ENCODE measurements around the gene GJA3.
"Not testable (repeated sequence)": the region's sequence is repeated elsewhere in the genome, so short reads cannot be mapped to it uniquely, and the experiment has no call there.

The GJA3 gene

DNA sequence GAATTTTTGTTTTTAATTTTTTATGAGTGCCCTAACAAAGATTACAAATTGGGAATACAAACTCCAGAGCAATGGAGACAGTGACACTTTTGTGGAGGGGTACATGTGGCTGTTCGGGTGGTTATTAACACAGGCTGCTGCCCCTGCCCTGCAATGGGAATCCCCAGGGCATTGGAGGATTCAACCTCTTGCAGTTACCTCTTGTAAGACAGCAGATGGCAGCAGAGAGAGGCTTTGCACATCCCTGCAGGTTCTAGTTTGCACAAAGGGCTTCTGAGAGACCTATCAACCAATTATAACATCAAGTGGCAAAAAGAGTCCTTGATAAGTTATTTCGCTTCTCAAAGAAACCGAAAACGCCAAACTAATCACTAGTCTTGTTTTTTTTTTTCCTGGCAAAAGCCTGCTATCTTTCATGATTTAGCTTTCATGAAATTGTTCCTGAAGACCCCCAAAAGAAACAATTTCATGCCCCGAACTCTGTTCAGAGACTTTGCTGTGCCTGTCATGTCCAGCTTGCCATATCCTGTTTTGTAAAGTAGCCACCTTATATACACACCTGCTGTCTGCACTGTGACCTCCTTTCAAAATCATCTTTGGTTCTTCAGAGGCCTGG, 21.5 kb upstream of the GJA3 start:
- DNase-seq, result peak in 1 of 2 experiments; percentile 70

DNA sequence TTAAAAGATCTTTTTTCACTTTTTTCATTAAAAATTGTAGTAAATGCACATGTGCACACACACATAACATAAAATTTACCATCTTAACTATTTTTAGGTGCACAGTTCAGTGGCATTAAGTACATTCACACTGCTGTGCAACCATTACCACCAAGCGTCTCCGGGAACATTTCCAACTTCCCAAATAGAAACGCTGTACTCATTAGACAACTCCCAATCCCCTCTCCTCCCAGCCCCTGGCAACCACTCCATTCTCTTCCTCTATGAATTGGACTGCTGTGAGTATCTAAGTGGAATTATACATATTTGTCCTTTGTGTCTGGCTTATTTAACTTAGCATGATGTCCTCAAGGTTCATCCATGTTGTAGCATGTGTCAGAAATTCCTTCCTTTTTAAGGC, 20.3 kb upstream of the GJA3 start:
- peak; percentile 14 to 35 for DNase-seq

DNA sequence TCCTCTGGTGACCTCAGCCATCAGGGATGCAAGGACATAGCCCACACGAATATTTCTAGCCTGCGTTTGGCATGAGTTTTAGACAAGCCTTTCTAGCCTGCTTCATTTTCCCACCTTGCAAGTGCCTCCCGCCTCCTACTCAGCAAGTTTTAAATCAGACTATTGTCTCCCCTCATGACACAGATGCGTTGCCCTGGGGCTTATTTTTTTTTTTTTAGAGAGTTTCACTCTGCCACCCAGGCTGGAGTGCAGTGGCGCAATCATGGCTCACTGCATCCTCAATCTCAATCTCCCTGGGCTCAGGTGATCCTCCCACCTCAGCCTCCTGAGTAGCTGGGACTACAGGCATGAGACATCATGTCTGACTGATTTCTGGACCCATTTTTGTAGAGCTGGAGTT, 17.3 kb upstream of the GJA3 start:
- DNase-seq, result no peak

DNA sequence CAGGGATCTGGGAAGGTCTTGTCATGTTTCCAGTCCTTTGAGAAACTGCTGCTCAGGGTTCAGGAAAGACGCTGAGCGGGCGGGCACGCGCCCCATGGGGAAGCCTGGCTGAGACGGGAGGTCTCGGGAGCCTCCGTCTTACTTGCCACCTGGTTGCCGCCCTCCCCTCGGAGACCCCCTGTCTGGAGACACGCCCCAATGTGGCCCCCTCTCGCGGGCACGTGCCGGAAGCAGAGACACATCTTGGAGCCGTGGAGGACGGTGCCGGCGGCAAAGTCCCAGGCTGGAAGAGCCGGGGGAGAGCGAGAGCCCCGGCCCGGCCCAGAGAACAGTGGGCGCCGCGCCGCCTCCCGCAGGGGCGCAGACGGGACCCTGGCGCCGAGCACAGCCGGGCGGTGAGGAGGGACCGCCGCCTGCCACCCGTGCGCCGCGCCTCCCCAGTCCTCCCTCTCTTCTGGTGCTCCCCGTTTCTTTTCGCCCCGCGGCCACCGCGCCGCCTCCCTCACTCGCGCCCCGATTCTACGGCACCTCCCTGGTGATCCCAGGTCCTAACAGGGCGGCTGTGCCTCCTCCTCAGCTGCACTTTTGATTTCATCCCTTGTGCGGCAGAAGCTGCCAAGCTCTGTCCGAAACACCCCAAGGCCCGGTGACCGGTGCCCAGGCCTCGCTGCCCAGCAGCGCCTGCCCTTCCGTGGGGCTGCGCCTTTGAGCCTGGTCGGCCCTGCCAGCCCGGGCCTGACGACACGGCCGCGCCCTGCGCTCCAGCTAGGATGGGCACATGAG, 16.4 kb upstream of the GJA3 start:
- DNase-seq, result no peak

DNA sequence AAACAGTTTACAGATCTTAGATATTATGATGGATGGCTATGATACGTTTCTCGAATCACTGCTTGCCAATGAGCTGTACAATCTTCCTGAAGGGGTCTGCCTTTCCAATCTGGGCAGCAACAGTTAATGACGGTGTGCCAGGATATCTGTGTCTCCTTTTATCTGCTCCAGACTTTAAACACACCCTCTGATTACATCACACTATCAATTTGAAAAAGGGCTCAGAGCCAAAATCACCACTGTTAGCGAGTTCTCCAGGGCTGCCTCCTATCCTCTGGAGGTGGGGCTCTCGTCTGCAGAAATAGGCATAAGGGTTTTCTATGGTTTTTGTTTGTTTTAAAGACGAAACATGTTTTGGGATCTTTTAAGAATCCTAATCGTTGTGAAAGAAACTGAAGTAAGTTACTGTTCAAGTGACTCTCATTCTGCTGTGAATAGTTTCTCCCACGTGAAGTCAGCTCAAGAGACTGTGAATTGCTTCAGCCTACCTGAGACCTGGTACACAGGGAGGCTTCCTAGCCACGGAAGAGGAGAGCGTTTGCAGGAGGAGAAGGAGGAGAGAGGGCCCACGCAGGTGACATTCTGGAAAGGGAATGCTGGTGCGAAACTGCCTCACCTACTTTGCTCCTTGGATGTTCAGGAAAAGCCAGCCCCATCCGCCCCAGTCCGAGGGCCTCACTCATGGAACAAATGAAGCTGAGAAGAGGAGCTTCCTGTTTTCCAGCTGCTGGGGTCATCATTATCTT, 15.2 kb upstream of the GJA3 start:
- peak; percentile 32 to 40 for DNase-seq

DNA sequence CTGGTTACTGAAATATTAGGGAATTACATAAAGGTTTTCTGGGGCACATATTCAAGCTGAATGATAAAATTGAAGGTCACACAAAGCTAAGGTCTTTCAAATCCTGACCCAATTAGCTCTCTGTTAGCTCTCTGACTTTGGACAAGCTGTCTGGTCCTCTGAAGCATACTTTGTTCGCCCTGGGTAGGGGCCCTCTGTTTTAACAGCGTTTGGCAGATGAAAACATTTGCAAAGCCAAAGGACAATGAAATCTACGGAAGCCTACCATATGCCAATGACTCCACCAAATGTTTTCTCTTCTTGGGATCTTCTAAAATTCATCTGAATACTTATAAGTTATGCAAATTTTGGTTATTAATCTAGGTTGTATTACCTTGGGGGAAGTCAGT, 14.5 kb upstream of the GJA3 start:
- DNase-seq, result peak in 1 of 2 experiments; percentile 28

DNA sequence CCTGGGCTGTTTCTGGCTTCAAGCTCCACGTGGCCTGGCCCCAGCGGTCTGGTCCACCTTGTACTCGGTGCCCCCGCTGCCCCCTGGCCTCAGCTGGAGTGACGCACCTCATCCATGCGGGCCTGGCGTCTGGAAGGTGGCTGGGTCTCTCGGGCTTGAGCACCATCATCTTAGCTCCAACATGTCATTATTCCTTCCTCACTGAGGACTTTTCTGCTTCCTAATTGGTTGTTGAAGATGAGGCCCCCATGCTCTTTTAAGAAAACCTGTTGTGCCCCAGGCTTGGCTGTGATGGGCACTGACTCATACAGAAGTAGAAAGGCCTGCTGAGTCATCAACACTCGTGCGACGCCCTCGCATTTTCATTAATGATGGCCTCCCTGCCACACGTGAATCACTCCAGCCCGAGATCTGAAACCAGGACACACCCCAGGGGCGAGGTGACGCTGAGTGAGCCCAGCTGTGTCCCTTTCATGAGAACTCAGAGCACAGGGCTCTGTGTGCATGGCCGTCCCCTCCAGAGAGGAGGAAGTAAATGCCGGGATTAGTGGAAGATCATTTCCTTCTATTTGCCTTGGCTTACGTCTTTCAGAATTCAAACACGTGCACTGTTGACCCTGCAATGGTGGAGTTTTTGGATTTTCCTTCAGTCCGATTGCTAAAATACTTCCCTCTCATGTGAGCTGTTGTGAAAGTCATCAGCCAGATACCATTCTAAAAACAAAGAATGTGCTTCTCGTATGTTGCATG, 14.0 kb upstream of the GJA3 start:
- peak in 1 of 2 experiments; percentile 59 for DNase-seq

DNA sequence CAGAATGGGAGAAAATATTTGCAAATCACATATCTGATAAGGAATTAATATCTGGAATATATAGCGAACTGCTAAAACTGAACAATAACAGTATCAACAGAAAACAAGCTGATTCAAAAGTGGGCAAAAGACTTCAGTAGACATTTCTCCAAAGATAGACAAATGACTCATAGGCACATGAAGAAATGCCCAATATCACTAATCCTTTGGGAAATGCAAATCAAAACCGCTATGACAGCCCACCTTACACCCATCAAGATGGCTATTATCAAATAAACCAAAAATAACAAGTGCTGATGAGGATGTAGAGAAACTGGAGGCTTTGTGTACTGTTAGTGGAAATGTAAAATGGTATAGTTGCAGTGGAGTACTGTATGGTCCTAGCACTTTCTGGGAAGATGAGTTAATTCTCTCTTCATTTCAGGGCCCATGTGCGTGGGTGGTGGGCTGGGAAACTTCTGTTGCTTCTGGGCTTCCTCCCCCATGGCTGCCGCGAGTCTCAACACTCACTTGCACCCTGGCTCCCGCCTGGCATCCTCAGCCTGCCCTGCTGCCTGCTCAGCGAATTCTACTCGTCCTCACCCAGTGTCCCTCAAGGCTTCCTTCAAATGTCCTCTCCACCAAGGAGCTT, 12.4 kb upstream of the GJA3 start:
- no peak for DNase-seq

DNA sequence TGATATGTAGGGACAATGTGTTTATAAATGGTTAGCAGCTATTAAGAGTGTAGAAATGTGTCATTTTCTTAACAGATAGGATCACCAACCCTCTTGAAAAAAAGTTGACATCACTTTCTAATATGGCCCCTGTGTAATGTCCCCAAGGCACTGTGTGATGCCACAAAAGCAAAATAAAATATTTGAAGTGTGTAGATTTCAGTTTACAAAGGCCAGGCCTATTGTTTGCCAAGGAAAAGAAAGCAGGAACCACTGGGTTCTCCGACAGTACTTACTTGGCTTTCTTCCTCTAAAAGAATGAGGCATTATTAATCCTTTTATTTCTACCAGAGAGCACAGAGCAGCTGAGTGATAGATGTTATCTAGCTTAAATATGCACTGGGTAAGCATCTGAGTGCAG, 10.5 kb upstream of the GJA3 start:
- DNase-seq, result no peak

DNA sequence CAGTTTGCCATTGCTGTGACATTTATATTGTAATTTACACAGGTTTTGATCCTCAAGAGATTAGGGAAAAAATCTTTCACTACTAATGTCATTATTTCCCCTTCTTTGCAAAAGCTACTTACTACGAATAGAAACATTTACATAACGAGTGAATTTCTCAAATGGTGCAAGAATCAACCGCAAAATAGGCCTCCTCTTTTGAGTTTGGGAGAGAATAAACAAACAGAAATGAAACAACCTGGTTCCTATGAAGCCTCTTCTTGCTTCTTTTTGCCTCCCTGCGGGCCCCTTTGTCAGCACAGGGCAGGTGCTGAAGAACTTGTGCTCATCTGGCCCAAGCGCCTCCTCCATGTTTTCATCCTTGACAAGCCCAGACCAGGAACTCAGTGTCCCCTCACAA, 10.1 kb upstream of the GJA3 start:
- DNase-seq, result no peak

DNA sequence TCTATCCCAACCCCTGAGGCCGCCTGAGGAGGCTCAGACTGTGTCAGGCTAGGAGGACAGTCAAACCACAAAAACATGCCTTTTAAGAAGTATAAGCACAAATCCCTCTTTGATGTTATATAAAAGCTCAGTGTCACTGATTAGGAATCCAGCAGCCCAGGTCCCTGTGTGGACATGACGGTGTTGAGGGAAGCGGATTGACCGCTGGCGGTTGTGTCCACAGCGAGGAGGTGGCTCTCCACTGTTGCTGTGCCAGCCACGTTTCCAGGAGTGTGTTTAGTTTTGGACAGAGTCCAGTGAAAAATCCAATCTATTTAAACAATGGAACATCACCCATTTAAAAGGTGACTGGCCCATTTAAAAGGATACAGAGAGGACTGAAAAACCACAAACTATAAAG, 7.5 kb upstream of the GJA3 start:
- no peak for DNase-seq

DNA sequence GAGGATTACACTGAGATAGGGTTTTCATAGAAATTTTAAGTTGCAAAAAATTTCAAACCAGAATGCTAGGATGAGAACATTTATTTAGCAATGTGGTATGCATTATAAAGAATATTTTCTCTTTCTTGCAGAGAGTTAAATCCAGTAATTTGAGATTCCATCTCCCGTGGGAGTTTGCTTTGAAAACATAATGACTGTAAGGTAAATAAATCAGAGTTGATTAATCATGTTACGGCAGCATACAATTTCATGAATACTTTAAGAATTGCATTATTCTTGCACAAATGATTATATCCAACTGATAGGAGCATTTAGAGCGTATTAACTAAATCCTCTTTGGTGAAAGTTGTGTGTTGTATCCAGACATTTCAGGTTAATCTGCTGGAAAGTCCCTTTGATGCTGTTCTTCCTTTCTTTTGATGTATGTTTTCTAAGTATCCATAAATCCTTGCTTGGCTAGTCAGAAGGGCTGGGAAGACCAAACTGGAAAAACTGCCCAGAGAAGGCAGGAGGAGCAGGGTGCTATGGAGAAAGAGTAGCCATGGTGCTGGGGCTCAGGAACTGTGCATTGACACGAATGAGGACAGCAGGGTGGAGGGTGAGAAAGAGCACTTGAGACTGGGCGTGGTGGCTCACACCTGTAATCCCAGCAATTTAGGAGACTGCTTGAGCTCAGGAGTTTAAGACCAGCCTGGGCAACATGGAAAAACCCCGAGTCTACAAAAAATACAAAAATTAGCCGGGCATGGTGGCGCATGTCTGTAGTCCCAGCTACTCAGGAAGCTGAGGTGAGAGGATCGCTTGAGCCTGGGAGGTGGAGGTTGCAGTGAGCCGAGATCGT, 4.8 kb upstream of the GJA3 start:
- no peak for DNase-seq

DNA sequence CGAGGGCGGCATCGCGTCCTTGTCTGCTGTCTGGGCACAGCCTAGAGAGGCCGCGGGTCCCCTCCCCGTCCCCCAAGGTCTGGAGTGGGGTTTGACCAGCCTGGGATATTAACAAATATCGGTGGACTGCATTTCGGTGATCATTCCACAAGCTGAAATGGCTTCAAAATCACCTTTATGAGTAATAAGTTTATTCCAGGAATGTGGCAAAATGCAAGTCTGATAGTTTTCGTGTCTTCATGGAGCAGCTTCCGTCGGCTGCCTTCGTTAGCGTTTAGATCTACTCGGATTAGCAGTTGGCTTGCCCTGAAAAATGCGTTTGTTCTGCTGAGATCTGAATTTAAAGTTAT, 1.1 kb upstream of the GJA3 start:
- no peak for DNase-seq

DNA sequence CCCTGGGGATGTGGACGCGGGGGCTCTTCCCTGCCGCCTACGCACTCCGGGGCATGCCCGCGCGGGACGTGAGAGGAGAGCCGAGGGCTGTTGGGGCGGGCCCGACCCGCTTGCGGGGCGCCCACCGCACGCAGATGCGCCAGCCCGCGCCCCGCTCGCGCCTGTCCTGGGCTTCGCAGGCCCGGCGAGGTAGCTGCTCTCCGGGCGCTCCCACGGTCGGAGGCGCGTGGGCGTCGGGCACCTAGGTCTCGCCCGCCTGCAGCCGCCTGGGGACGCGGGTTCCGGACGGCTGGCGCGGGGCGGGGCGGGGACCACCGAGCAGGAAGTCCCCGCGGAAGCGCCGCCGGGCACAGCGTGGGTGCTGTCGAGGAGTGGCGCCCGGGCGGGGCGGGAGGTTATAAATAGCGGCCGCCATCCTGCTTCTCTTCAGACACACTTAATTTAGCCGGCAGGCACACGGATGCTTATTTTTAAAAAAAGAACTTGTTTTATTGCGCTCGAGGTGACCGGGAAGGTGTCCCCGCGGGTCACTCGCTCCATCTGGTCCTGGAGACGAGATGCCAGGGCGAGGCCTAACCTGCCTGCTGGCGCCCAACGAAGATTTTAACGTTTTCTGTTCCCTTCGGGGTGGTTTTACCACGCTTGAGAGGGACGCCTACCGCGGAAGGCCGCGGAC, 561 bp upstream of the GJA3 start:
- DNase-seq, result no peak

DNA sequence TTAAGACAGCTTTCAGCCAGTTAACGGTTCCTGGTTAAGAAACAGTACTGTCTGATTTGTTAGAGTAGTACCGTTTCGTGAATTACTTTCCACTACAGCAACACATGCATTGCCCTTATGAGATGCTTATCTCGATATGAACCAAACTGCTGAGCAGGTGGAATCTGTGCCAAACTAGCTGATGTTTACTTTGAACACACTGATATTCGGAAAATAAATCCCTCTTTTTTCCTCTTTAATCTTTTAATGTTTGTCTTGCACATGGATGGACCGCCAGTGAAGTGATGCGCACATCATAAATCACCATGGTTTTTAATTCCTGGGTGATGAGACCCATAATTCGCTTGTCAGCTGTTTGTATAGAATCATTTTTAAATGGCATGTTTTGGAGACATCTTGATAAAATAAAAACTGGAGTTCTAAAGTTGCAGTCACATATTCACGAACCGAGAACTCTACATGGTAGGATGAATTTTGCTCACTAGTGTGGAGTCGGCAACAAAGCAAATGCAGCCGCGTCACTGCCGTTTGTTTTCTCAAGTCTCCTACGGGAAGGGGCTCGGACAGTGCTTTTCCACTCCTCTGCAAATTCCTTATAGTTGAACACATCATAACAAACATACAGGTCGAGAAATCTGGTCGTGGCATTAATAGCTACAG, 1.1 kb downstream of the GJA3 start:
- no peak for DNase-seq

DNA sequence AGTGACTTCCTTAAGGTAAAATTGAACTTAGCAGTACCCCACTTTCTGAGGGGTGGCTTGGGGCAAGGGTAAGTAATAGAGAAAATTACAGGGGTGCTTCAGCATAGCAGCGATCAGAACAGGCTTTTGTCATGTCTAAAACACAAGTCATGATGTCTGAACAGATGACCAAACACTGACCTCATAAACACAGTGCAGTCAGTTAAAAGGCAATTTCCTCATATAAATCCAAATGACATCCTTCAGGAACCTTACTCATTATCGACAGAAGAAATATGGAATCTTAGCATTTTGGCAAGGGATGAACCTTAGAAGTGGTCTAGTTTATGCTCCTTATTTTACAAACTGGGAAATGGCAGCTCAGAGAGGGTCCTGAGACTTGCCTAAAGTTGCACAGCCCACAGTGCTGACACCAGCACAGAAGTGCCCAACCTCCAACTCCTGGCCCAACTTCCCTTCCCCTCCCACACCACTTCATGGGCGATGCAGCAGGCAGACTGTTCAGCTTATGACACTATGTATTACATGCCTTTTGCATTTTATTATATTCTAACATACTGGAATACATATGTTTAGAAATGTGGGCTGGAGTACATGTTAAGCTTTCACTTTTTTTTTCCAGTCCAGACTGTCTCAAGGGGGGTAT, 3.6 kb downstream of the GJA3 start:
- no peak for DNase-seq

DNA sequence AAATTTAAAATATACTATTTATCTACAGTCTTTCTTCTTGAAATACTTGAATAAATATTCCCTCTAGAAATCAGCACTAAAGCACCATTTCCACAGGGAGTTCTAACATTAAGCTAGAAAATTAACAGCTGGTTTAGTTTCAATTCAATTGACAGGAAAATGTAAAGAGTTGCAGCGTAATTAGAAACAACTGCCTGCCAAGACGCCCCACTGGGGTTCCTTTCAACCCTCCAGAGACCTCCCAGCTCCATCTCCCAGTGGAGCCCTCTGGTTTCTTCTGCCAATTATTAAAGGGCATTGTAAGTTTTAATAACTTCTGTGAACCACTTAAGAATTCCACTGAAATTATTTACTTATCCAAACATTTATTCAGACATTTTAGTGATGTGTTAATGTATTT, 4.2 kb downstream of the GJA3 start:
- DNase-seq, result no peak

DNA sequence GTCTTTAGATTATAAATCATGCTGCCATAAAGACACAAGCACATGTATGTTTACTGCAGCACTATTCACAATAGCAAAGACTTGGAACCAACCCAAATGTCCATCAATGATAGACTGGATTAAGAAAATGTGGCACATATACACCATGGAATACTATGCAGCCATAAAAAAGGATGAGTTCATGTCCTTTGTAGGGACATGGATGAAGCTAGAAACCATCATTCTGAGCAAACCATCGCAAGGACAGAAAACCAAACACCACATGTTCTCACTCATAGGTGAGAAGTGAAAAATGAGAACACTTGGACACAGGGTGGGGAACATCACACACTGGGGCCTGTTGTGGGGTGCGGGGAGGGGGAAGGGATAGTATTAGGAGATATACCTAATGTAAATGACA, 7.6 kb downstream of the GJA3 start:
- not testable (repeated sequence) for DNase-seq

DNA sequence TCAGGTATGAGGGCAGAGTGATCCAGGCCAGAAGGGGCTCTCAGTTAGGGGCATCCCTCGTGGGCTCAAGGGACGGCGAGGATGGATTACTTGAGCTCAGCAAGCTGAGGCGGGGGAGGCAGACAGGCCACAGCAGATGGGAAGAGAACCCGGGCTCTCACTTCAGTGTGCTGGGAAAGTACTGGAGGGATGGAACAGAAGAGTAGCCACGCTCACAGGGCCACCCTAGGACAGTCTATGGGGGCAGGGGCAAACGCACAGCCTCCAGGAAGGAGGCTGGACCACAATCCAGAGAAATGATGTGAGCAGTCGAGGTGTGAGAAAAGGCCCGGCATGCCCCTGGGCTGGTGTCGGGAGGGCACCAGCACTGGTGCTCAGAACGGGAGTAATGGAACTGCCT, 9.2 kb downstream of the GJA3 start:
- DNase-seq, result no peak

DNA sequence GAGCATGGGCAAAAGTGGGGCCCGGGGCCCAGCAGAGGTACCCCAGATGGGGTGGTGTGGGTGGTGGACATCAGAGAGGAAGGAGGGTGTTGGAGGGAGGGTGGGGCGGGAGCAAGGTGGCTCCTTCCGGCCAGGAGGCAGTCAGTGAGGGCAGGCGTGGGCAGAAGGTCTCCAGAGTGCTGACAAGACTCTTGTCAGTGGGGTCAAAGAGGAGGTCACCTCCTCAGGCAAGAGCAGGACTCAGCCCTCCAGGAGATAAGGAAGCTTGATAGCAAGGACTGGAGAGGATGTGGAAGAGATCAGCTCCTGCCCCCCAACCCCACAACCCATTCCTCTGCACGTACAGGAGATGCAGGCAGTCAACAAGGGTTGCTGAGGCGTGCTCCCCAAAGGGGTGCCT, 9.8 kb downstream of the GJA3 start:
- DNase-seq, result no peak

Measured in NCI-H446 (cell line).